HepG2 (cell line): Measurements from ENCODE around the gene IQCH. TPM values are rescaled to one million over a fixed set of nuclear protein-coding genes. Genes with fewer than 3 reads are reported as not detected.

ENCODE experiments used
- HMG20B ChIP-seq: conservative IDR thresholded peaks from 2 replicates; pipeline ENCODE4 v1.6.1; 2016; ENCODE audit warnings: missing genetic modification reagents, missing compliant biosample characterization
- ISL2 ChIP-seq: sonication (generic); formaldehyde crosslinking; IDR thresholded peaks from 2 replicates; pipeline ENCODE4 v1.5.0; 2020; ENCODE audit warnings: missing genetic modification reagents
- KAT8 ChIP-seq: IDR thresholded peaks from 2 replicates; pipeline ENCODE4 v1.6.1; 2016; ENCODE audit warnings: missing genetic modification reagents, missing compliant biosample characterization
- KLF6 ChIP-seq: IDR thresholded peaks from 2 replicates; pipeline ENCODE4 v1.8.0; 2016; ENCODE audit warnings: missing biosample characterization, missing genetic modification reagents
- SYNCRIP ChIP-seq: fragments of 200-400 bp; formaldehyde crosslinking; IDR thresholded peaks from 2 replicates; pipeline ENCODE4 v1.6.1; 2018; ENCODE audit warnings: mild to moderate bottlenecking, low read depth, low read length; ENCODE audit not compliant: insufficient read depth
- TCF7 ChIP-seq: sonication (generic); IDR thresholded peaks from 2 replicates; pipeline ENCODE4 v1.6.1; 2016; ENCODE audit warnings: antibody characterized with exemption, low read depth
- ZFAT ChIP-seq: sonication (generic); formaldehyde crosslinking; conservative IDR thresholded peaks from 2 replicates; pipeline ENCODE4 v1.8.1; 2023; ENCODE audit warnings: missing genetic modification reagents, inconsistent platforms
- ZNF207 ChIP-seq: fragments of 450-650 bp; IDR thresholded peaks from 2 replicates; pipeline ENCODE4 v1.6.1; 2016; ENCODE audit warnings: antibody characterized with exemption, borderline replicate concordance
- ZNF33A ChIP-seq: sonication (generic); formaldehyde crosslinking; IDR thresholded peaks from 2 replicates; pipeline ENCODE4 v1.5.1; 2020; ENCODE audit warnings: missing genetic modification reagents, mild to moderate bottlenecking, moderate library complexity, borderline replicate concordance
- ZNF350 ChIP-seq: sonication (generic); formaldehyde crosslinking; IDR thresholded peaks from 2 replicates; pipeline ENCODE4 v1.4.0; 2020; ENCODE audit warnings: mild to moderate bottlenecking, low read depth, missing genetic modification reagents, borderline replicate concordance
- polyA plus RNA-seq, 8 experiments: library from polyadenylated mRNA; depleted of rRNA in 3 of 8; stranded (reverse) in 7 of 8; unstranded in 1 of 8; fragments of >200 nt; fragmentation: Illumina TruSeq in 4 of 8; extraction: Trizol in 4 of 8; gene quantifications; 2 replicates each; pipeline versions ENCODE4 v1.2.1 to v1.2.3, GENCODE V29; 2011 to 2016; ENCODE audit warnings: low read depth in 4 of 8, missing spikeins in 1 of 8, mixed read lengths in 1 of 8; ENCODE audit not compliant: insufficient read depth in 1 of 8
- total RNA-seq, 5 experiments: library from RNA; depleted of rRNA; stranded (reverse); fragments of >200 nt; fragmentation: Illumina TruSeq; extraction: Trizol; gene quantifications; 2 replicates each; pipeline ENCODE4 v1.2.3, GENCODE V29; 2016; ENCODE audit warnings: low read depth in 1 of 5
- TF ChIP-seq, protein P1 (sequence below): fragments of 450-650 bp; IDR thresholded peaks from 2 replicates; pipeline ENCODE4 v1.6.1; 2017; ENCODE audit warnings: mild to moderate bottlenecking
- TF ChIP-seq, protein P2 (sequence below): sonication (generic); formaldehyde crosslinking; IDR thresholded peaks from 2 replicates; pipeline ENCODE4 v1.8.0; 2022; ENCODE audit warnings: mild to moderate bottlenecking, missing genetic modification reagents
- TF ChIP-seq, protein P3 (sequence below): sonication (generic); formaldehyde crosslinking; IDR thresholded peaks from 2 replicates; pipeline ENCODE4 v1.5.1; 2020; ENCODE audit warnings: missing genetic modification reagents, mild to moderate bottlenecking, borderline replicate concordance
- TF ChIP-seq, protein P4 (sequence below): sonication (generic); formaldehyde crosslinking; IDR thresholded peaks from 2 replicates; pipeline ENCODE4 v1.5.0; 2020; ENCODE audit warnings: mild to moderate bottlenecking, missing genetic modification reagents, borderline replicate concordance

The IQCH gene
- total and polyA plus RNA-seq, 2 of the 13 experiments (the other 11 are each of a cell fraction or from before 2014, with no cell fraction given): 0.16 to 0.55 TPM

DNA sequence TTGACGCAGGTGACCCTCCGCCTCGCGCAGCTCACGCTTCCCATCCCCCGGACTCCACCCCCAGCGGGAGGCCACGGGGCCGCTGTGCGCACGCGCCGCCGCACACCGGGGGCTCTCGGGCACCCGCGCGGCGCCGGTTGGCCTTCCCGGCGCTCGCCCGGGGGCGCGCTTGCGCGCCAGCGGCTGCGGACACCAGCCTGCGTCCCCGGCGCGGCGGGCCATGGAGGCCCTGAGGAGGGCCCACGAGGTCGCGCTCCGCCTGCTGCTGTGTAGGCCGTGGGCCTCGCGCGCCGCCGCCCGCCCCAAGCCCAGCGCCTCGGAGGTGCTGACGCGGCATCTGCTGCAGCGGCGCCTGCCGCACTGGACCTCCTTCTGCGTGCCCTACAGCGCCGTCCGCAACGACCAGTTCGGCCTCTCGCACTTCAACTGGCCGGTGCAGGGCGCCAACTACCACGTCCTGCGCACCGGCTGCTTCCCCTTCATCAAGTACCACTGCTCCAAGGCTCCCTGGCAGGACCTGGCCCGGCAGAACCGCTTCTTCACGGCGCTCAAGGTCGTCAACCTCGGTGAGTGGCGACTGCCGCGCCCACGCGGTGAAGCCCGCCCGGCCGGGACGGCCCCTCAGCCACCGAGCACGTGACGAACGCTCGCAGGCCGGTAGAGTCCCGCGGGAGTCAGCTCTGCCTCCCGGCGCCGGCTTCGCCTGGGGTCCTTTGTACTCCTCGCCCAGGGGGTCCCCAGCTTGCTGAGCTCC is 266.6 kb downstream of the IQCH start, which contains the start of gene C15orf61 (continued):
- TF ChIP-seq, protein P1, sequence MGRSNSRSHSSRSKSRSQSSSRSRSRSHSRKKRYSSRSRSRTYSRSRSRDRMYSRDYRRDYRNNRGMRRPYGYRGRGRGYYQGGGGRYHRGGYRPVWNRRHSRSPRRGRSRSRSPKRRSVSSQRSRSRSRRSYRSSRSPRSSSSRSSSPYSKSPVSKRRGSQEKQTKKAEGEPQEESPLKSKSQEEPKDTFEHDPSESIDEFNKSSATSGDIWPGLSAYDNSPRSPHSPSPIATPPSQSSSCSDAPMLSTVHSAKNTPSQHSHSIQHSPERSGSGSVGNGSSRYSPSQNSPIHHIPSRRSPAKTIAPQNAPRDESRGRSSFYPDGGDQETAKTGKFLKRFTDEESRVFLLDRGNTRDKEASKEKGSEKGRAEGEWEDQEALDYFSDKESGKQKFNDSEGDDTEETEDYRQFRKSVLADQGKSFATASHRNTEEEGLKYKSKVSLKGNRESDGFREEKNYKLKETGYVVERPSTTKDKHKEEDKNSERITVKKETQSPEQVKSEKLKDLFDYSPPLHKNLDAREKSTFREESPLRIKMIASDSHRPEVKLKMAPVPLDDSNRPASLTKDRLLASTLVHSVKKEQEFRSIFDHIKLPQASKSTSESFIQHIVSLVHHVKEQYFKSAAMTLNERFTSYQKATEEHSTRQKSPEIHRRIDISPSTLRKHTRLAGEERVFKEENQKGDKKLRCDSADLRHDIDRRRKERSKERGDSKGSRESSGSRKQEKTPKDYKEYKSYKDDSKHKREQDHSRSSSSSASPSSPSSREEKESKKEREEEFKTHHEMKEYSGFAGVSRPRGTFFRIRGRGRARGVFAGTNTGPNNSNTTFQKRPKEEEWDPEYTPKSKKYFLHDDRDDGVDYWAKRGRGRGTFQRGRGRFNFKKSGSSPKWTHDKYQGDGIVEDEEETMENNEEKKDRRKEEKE: no peak
- TF ChIP-seq, protein P2, sequence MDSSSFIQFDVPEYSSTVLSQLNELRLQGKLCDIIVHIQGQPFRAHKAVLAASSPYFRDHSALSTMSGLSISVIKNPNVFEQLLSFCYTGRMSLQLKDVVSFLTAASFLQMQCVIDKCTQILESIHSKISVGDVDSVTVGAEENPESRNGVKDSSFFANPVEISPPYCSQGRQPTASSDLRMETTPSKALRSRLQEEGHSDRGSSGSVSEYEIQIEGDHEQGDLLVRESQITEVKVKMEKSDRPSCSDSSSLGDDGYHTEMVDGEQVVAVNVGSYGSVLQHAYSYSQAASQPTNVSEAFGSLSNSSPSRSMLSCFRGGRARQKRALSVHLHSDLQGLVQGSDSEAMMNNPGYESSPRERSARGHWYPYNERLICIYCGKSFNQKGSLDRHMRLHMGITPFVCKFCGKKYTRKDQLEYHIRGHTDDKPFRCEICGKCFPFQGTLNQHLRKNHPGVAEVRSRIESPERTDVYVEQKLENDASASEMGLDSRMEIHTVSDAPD (CRISPR knock-in tag): peak; percentile 19; the same call in 1 of the 2 replicates
- TF ChIP-seq SYNCRIP (no peak), ZFAT (CRISPR knock-in tag) (peak; percentile 41; the same call in 1 of the 2 replicates), KLF6 (CRISPR knock-in tag) (peak; percentile 78), HMG20B (CRISPR knock-in tag) (peak; percentile 58; the same call in 1 of the 2 replicates), TCF7 (no peak), ISL2 (CRISPR knock-in tag) (peak; percentile 75), ZNF33A (no peak), ZNF207 (no peak), ZNF350 (CRISPR knock-in tag) (peak; percentile 89), KAT8 (CRISPR knock-in tag) (peak; percentile 70)
- TF ChIP-seq, protein P3, sequence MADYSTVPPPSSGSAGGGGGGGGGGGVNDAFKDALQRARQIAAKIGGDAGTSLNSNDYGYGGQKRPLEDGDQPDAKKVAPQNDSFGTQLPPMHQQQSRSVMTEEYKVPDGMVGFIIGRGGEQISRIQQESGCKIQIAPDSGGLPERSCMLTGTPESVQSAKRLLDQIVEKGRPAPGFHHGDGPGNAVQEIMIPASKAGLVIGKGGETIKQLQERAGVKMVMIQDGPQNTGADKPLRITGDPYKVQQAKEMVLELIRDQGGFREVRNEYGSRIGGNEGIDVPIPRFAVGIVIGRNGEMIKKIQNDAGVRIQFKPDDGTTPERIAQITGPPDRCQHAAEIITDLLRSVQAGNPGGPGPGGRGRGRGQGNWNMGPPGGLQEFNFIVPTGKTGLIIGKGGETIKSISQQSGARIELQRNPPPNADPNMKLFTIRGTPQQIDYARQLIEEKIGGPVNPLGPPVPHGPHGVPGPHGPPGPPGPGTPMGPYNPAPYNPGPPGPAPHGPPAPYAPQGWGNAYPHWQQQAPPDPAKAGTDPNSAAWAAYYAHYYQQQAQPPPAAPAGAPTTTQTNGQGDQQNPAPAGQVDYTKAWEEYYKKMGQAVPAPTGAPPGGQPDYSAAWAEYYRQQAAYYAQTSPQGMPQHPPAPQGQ (CRISPR knock-in tag): no peak
- TF ChIP-seq, protein P4, sequence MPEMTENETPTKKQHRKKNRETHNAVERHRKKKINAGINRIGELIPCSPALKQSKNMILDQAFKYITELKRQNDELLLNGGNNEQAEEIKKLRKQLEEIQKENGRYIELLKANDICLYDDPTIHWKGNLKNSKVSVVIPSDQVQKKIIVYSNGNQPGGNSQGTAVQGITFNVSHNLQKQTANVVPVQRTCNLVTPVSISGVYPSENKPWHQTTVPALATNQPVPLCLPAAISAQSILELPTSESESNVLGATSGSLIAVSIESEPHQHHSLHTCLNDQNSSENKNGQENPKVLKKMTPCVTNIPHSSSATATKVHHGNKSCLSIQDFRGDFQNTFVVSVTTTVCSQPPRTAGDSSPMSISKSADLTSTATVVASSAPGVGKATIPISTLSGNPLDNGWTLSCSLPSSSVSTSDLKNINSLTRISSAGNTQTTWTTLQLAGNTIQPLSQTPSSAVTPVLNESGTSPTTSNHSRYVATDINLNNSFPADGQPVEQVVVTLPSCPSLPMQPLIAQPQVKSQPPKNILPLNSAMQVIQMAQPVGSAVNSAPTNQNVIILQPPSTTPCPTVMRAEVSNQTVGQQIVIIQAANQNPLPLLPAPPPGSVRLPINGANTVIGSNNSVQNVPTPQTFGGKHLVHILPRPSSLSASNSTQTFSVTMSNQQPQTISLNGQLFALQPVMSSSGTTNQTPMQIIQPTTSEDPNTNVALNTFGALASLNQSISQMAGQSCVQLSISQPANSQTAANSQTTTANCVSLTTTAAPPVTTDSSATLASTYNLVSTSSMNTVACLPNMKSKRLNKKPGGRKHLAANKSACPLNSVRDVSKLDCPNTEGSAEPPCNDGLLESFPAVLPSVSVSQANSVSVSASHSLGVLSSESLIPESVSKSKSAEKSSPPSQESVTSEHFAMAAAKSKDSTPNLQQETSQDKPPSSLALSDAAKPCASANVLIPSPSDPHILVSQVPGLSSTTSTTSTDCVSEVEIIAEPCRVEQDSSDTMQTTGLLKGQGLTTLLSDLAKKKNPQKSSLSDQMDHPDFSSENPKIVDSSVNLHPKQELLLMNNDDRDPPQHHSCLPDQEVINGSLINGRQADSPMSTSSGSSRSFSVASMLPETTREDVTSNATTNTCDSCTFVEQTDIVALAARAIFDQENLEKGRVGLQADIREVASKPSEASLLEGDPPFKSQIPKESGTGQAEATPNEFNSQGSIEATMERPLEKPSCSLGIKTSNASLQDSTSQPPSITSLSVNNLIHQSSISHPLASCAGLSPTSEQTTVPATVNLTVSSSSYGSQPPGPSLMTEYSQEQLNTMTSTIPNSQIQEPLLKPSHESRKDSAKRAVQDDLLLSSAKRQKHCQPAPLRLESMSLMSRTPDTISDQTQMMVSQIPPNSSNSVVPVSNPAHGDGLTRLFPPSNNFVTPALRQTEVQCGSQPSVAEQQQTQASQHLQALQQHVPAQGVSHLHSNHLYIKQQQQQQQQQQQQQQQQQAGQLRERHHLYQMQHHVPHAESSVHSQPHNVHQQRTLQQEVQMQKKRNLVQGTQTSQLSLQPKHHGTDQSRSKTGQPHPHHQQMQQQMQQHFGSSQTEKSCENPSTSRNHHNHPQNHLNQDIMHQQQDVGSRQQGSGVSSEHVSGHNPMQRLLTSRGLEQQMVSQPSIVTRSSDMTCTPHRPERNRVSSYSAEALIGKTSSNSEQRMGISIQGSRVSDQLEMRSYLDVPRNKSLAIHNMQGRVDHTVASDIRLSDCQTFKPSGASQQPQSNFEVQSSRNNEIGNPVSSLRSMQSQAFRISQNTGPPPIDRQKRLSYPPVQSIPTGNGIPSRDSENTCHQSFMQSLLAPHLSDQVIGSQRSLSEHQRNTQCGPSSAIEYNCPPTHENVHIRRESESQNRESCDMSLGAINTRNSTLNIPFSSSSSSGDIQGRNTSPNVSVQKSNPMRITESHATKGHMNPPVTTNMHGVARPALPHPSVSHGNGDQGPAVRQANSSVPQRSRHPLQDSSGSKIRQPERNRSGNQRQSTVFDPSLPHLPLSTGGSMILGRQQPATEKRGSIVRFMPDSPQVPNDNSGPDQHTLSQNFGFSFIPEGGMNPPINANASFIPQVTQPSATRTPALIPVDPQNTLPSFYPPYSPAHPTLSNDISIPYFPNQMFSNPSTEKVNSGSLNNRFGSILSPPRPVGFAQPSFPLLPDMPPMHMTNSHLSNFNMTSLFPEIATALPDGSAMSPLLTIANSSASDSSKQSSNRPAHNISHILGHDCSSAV (CRISPR knock-in tag): 0 out of 2 replicates have a peak, but pooled peaks have one; percentile 27
